Upper lobe of left lung (tissue), 6 donors: ENCODE data around the gene ASCL2. TPM values are rescaled to one million over a fixed set of nuclear protein-coding genes. Genes with fewer than 3 reads are reported as not detected.

ENCODE experiments used
- ATAC-seq, 2 donors: fragments of 200-7000 bp; cut with Tn5 transposase; one replicate each; pipeline ENCODE4 v1.9.1; 2022; ENCODE audit warnings: mild to moderate bottlenecking in 2 of 2, moderate library complexity in 2 of 2; ENCODE audit not compliant: low FRiP score in 2 of 2
- DNase-seq, 2 donors: peaks; one replicate each; pipeline ENCODE4 v3.0.0-alpha.2; 2019 to 2020
- H3K27ac ChIP-seq, 4 donors: fragments of 200-600 bp; sonication (generic); one replicate each; pipeline ENCODE4 v1.5.1; 2016 to 2019
- H3K27me3 ChIP-seq, 4 donors: fragments of 200-600 bp; sonication (generic); one replicate each; pipeline ENCODE4 v1.5.1; 2017 to 2019
- H3K36me3 ChIP-seq, 4 donors: fragments of 200-600 bp; sonication (generic); one replicate each; pipeline ENCODE4 v1.5.1; 2016 to 2019
- H3K4me1 ChIP-seq, 4 donors: fragments of 200-600 bp; sonication (generic); one replicate each; pipeline ENCODE4 v1.5.1; 2018 to 2019
- H3K4me3 ChIP-seq, 4 donors: fragments of 200-600 bp; sonication (generic); one replicate each; pipeline ENCODE4 v1.5.1; 2017 to 2019; ENCODE audit warnings: mild to moderate bottlenecking in 2 of 4, moderate library complexity in 1 of 4
- H3K9me3 ChIP-seq, 4 donors: fragments of 200-600 bp; sonication (generic); one replicate each; pipeline ENCODE4 v1.5.1; 2018 to 2019
- CTCF ChIP-seq, 6 experiments: fragments of 450-650 bp in 4 of 6; fragments of 200-600 bp in 2 of 6; sonication (generic) in 2 of 6; IDR thresholded peaks; one replicate each; pipeline ENCODE4 v1.5.1; 2016 to 2019; ENCODE audit warnings: antibody characterized with exemption in 6 of 6
- EP300 ChIP-seq, 4 donors: sonication (generic); formaldehyde crosslinking; IDR thresholded peaks; one replicate each; pipeline ENCODE4 v1.5.1; 2017; ENCODE audit warnings: antibody characterized with exemption in 4 of 4, control low read depth in 2 of 4
- POLR2A ChIP-seq, 4 donors: fragments of 450-650 bp; IDR thresholded peaks; one replicate each; pipeline ENCODE4 v1.5.1; 2016 to 2017; ENCODE audit warnings: antibody characterized with exemption in 4 of 4, mild to moderate bottlenecking in 2 of 4
- POLR2AphosphoS5 ChIP-seq, 2 donors: sonication (generic); formaldehyde crosslinking; IDR thresholded peaks; one replicate each; pipeline ENCODE4 v1.5.1; 2017; ENCODE audit warnings: antibody characterized with exemption in 2 of 2
- WGBS, 2 donors: methylation state at CpG; one replicate each; pipeline ENCODE4 v1.1.5; 2017 to 2018; 5-methylcytosine and 5-hydroxymethylcytosine counted together
- total RNA-seq, 6 donors: library from RNA; depleted of rRNA in 4 of 6; stranded (reverse); fragments of >200 nt in 4 of 6; gene quantifications; one replicate each; pipeline versions ENCODE4 v1.1.0 to v1.2.1, GENCODE V29; 2016 to 2021
- donor health status: DM: no; HTN: no; CAD: no; lungs with moderate emphysema.
- donor health status: DM: no; HTN: yes; CAD: no; lungs with severe emphysema.

Gene ASCL2
- total RNA-seq, 6 donors from 2014 or later = 1.4 to 3.4 (median 1.9) TPM; not detected in 2

GRCh38 chr11:2259897-2260451, 10.4 kb downstream of the ASCL2 start:
- Histone ChIP-seq H3K9me3 (no peaks in the 10 kb centered on the region), H3K27ac (no peak overlapping the region), H3K27me3 (no peaks in the 10 kb centered on the region), H3K36me3 (no peaks in the 10 kb centered on the region), H3K4me3 (no peak overlapping the region), H3K4me1 (peaks cover 0 to 2% (median 0%) of the 10 kb centered on the region in 4 donors)
- ATAC-seq (no peak), DNase-seq (no peak)
- TF ChIP-seq POLR2AphosphoS5 (IDR thresholded peaks at IDR 0.05) (no peak), EP300 (IDR thresholded peaks at IDR 0.05) (no peak), CTCF (IDR thresholded peaks at IDR 0.05) (no peak), POLR2A (IDR thresholded peaks at IDR 0.05) (no peak)
- 76 to 79% methylated on average over 9 to 12 of the region's 12 CpGs for WGBS, 2 donors

- peak in 1 of 2 donors; percentile 77 for DNase-seq
- no peaks in the 10 kb centered on the region for H3K36me3 ChIP-seq
- no peaks in the 10 kb centered on the region for H3K4me1 ChIP-seq
- H3K27me3 ChIP-seq = no peaks in the 10 kb centered on the region
- WGBS, 2 donors = 84 to 91% methylated on average over 4 to 6 of the region's 8 CpGs
- no peak for TF ChIP-seq POLR2A (IDR thresholded peaks at IDR 0.05)
- no peak for TF ChIP-seq POLR2AphosphoS5 (IDR thresholded peaks at IDR 0.05)
- TF ChIP-seq CTCF (IDR thresholded peaks at IDR 0.05) = no peak
- TF ChIP-seq EP300 (IDR thresholded peaks at IDR 0.05) = no peak
- no peak for ATAC-seq
- H3K9me3 ChIP-seq = no peaks in the 10 kb centered on the region
- no peak overlapping the region for H3K4me3 ChIP-seq
- no peak overlapping the region for H3K27ac ChIP-seq
These were observed 10.9 kb downstream of the ASCL2 start for GRCh38 chr11:2259466-2259830.

GRCh38 chr11:2258501-2259465, 11.6 kb downstream of the ASCL2 start:
- ATAC-seq = no peak
- TF ChIP-seq POLR2AphosphoS5 (IDR thresholded peaks at IDR 0.05) (no peak), CTCF (IDR thresholded peaks at IDR 0.05) (no peak), POLR2A (IDR thresholded peaks at IDR 0.05) (no peak), EP300 (IDR thresholded peaks at IDR 0.05) (no peak)
- DNase-seq = peak in 1 of 2 donors; percentile 59
- H3K36me3 ChIP-seq = no peaks in the 10 kb centered on the region
- H3K9me3 ChIP-seq = no peaks in the 10 kb centered on the region
- no peak overlapping the region for H3K4me3 ChIP-seq
- no peaks in the 10 kb centered on the region for H3K4me1 ChIP-seq
- H3K27ac ChIP-seq = no peak overlapping the region
- WGBS, 2 donors = 91 to 94% methylated on average over 19 to 25 of the region's 29 CpGs
- H3K27me3 ChIP-seq = no peaks in the 10 kb centered on the region

GRCh38 chr11:2256951-2257700, 13.3 kb downstream of the ASCL2 start:
- DNase-seq = peak in 1 of 2 donors; percentile 67
- no peaks in the 10 kb centered on the region for H3K27me3 ChIP-seq
- no peaks in the 10 kb centered on the region for H3K9me3 ChIP-seq
- TF ChIP-seq CTCF (IDR thresholded peaks at IDR 0.05) = no peak
- TF ChIP-seq POLR2A (IDR thresholded peaks at IDR 0.05) = no peak
- H3K27ac ChIP-seq = no peak overlapping the region
- no peaks in the 10 kb centered on the region for H3K36me3 ChIP-seq
- ATAC-seq = no peak
- 71 to 90% methylated on average over 10 to 11 of the region's 31 CpGs for WGBS, 2 donors
- H3K4me3 ChIP-seq = no peak overlapping the region
- no peaks in the 10 kb centered on the region for H3K4me1 ChIP-seq
